MM.1S (cell line): ENCODE results near the gene FGF19.

ENCODE experiments used
- DNase-seq: peaks from one replicate; pipeline ENCODE4 v3.0.0-alpha.2; 2015
- H2AFZ ChIP-seq: fragments of 300-600 bp; sonication (generic); 2 replicates; pipeline ENCODE4 v1.6.0; 2016; ENCODE audit warnings: antibody characterized with exemption, low read length
- H3F3A ChIP-seq: fragments of 300-600 bp; sonication (generic); 2 replicates; pipeline ENCODE4 v1.6.1; 2016; ENCODE audit warnings: mild to moderate bottlenecking, antibody characterized with exemption, low read length, moderate library complexity, mixed read lengths; ENCODE audit not compliant: insufficient read depth
- H3K27ac ChIP-seq: fragments of 300-600 bp; sonication (generic); 2 replicates; pipeline ENCODE4 v1.5.1; 2016; ENCODE audit warnings: mild to moderate bottlenecking, low read length
- H3K27me3 ChIP-seq: fragments of 300-600 bp; sonication (generic); replicated peaks from 2 replicates; pipeline ENCODE4 v1.6.0; 2016; ENCODE audit warnings: low read length; ENCODE audit not compliant: insufficient read depth
- H3K36me3 ChIP-seq: fragments of 300-600 bp; sonication (generic); replicated peaks from 2 replicates; pipeline ENCODE4 v1.6.1; 2016; ENCODE audit warnings: mild to moderate bottlenecking, low read length, mixed read lengths; ENCODE audit not compliant: insufficient read depth
- H3K4me1 ChIP-seq: fragments of 300-600 bp; sonication (generic); 2 replicates; pipeline ENCODE4 v1.6.1; 2016; ENCODE audit warnings: low read length, mixed read lengths
- H3K4me2 ChIP-seq: fragments of 300-600 bp; sonication (generic); 2 replicates; pipeline ENCODE4 v1.6.0; 2016; ENCODE audit warnings: low read depth, low read length
- H3K4me3 ChIP-seq: fragments of 300-600 bp; sonication (generic); 2 replicates; pipeline ENCODE4 v1.5.1; 2016; ENCODE audit warnings: low read length, mixed read lengths
- H3K79me2 ChIP-seq: fragments of 300-600 bp; sonication (generic); 2 replicates; pipeline ENCODE4 v1.6.1; 2016; ENCODE audit warnings: mixed run types, low read length, mixed read lengths
- H3K9ac ChIP-seq: fragments of 300-600 bp; sonication (generic); 2 replicates; pipeline ENCODE4 v1.6.1; 2016; ENCODE audit warnings: low read length, mixed read lengths
- H3K9me2 ChIP-seq: fragments of 300-600 bp; sonication (generic); replicated peaks from 2 replicates; pipeline ENCODE4 v1.6.1; 2016; ENCODE audit warnings: mild to moderate bottlenecking, low read length, mixed read lengths; ENCODE audit not compliant: insufficient read depth
- H3K9me3 ChIP-seq: fragments of 300-600 bp; sonication (generic); replicated peaks from 2 replicates; pipeline ENCODE4 v1.6.1; 2016; ENCODE audit warnings: mild to moderate bottlenecking, low read length, mixed read lengths; ENCODE audit not compliant: insufficient read depth
- H4K20me1 ChIP-seq: fragments of 300-600 bp; sonication (generic); 2 replicates; pipeline ENCODE4 v1.6.1; 2016; ENCODE audit warnings: mild to moderate bottlenecking, low read length, moderate library complexity, mixed read lengths; ENCODE audit not compliant: insufficient read depth
- CTCF ChIP-seq: fragments of 300-600 bp; sonication (generic); IDR thresholded peaks from 2 replicates; pipeline ENCODE4 v1.5.1; 2016; ENCODE audit warnings: antibody characterized with exemption, low read length, mixed read lengths
- EZH2 ChIP-seq: fragments of 300-600 bp; sonication (generic); optimal IDR thresholded peaks from 2 replicates; pipeline ENCODE3; 2017; ENCODE audit warnings: low read depth, mild to moderate bottlenecking, antibody characterized with exemption, low read length, mixed read lengths
- EZH2phosphoT487 ChIP-seq: fragments of 300-600 bp; sonication (generic); IDR thresholded peaks from 2 replicates; pipeline ENCODE4 v1.6.1; 2018; ENCODE audit warnings: antibody characterized with exemption, low read length

FGF19 gene

GRCh38 chr11:69702769-69703452 is 911 bp downstream of the FGF19 start:
- TF ChIP-seq EZH2 (no peak), EZH2phosphoT487 (no peak), CTCF (no peak)
- Histone ChIP-seq H2AFZ (no peak overlapping the region), H3K27ac (no peak overlapping the region), H3K9me3 (no peaks in the 10 kb centered on the region), H3K9me2 (no peaks in the 10 kb centered on the region), H3K36me3 (no peaks in the 10 kb centered on the region), H3F3A (no peaks in the 10 kb centered on the region), H3K27me3 (peaks cover 90% of the 10 kb centered on the region), H3K79me2 (no peaks in the 10 kb centered on the region), H3K9ac (no peak overlapping the region), H3K4me3 (no peak overlapping the region), H3K4me1 (no peaks in the 10 kb centered on the region), H4K20me1 (no peaks in the 10 kb centered on the region), H3K4me2 (no peak overlapping the region)
- DNase-seq, result no peak

GRCh38 chr11:69702239-69702691 is 1.6 kb downstream of the FGF19 start:
- Histone ChIP-seq H3K9ac (no peak overlapping the region), H3K4me2 (no peak overlapping the region), H3K9me3 (no peaks in the 10 kb centered on the region), H3K4me1 (no peaks in the 10 kb centered on the region), H3K4me3 (no peak overlapping the region), H3F3A (no peaks in the 10 kb centered on the region), H3K27me3 (peaks cover 91% of the 10 kb centered on the region), H4K20me1 (no peaks in the 10 kb centered on the region), H3K36me3 (no peaks in the 10 kb centered on the region), H2AFZ (no peak overlapping the region), H3K27ac (no peak overlapping the region), H3K9me2 (no peaks in the 10 kb centered on the region), H3K79me2 (no peaks in the 10 kb centered on the region)
- DNase-seq, result no peak
- TF ChIP-seq EZH2 (no peak), EZH2phosphoT487 (no peak), CTCF (no peak)

GRCh38 chr11:69700278-69701140 is 3.3 kb downstream of the FGF19 start:
- Histone ChIP-seq H3K9ac (no peak overlapping the region), H3K9me2 (no peaks in the 10 kb centered on the region), H3K27me3 (peaks cover 92% of the 10 kb centered on the region), H3K36me3 (no peaks in the 10 kb centered on the region), H2AFZ (no peak overlapping the region), H4K20me1 (no peaks in the 10 kb centered on the region), H3K4me1 (no peaks in the 10 kb centered on the region), H3K4me2 (no peak overlapping the region), H3K79me2 (no peaks in the 10 kb centered on the region), H3K9me3 (no peaks in the 10 kb centered on the region), H3F3A (no peaks in the 10 kb centered on the region), H3K4me3 (no peak overlapping the region), H3K27ac (no peak overlapping the region)
- TF ChIP-seq CTCF, result no peak
- TF ChIP-seq EZH2phosphoT487, result no peak
- no peak for TF ChIP-seq EZH2
- no peak for DNase-seq
